Mesenchymal stem cell (in vitro differentiated cells and primary cell): Measurements from ENCODE around the gene CEL.

Source experiments
- DNase-seq: peaks from one replicate; pipeline ENCODE4 v3.0.0-alpha.2; 2013
- H2AFZ ChIP-seq: one replicate; pipeline ENCODE4 v1.6.1; 2013; ENCODE audit warnings: low read depth, mild to moderate bottlenecking, control low read depth, inconsistent platforms, low read length, moderate library complexity
- H2AK5ac ChIP-seq: 2 replicates; pipeline ENCODE4 v1.6.1; 2013; ENCODE audit warnings: low read length, moderate library complexity, mild to moderate bottlenecking, inconsistent platforms; ENCODE audit not compliant: severe bottlenecking
- H2BK120ac ChIP-seq: one replicate; pipeline ENCODE4 v1.6.1; 2013; ENCODE audit warnings: low read depth, mild to moderate bottlenecking, inconsistent platforms, low read length, moderate library complexity
- H2BK12ac ChIP-seq, 2 experiments: one replicate each; pipeline ENCODE4 v1.6.1; 2013; ENCODE audit warnings: inconsistent platforms in 2 of 2, low read length in 2 of 2, mild to moderate bottlenecking in 2 of 2, moderate library complexity in 2 of 2, control low read depth in 1 of 2
- H2BK15ac ChIP-seq: one replicate; pipeline ENCODE4 v1.6.1; 2013; ENCODE audit warnings: mild to moderate bottlenecking, low read depth, inconsistent platforms; ENCODE audit not compliant: poor library complexity, severe bottlenecking
- H2BK5ac ChIP-seq: 2 replicates; pipeline ENCODE4 v1.6.1; 2013; ENCODE audit warnings: low read depth, mild to moderate bottlenecking, low read length, control low read depth, inconsistent platforms; ENCODE audit not compliant: poor library complexity, severe bottlenecking
- H3K14ac ChIP-seq, 2 experiments: one replicate each; pipeline ENCODE4 v1.6.1; 2013; ENCODE audit warnings: inconsistent platforms in 2 of 2, low read length in 2 of 2, control low read depth in 1 of 2, mild to moderate bottlenecking in 1 of 2, moderate library complexity in 1 of 2
- H3K18ac ChIP-seq, 2 experiments: one replicate each; pipeline ENCODE4 v1.6.1; 2013; ENCODE audit warnings: inconsistent platforms in 2 of 2, low read length in 2 of 2, control low read depth in 1 of 2, low read depth in 1 of 2, mild to moderate bottlenecking in 1 of 2
- H3K23ac ChIP-seq, 2 experiments: one replicate each; pipeline ENCODE4 v1.6.1; 2013; ENCODE audit warnings: inconsistent platforms in 2 of 2, low read length in 2 of 2, mild to moderate bottlenecking in 2 of 2, moderate library complexity in 2 of 2, control low read depth in 1 of 2
- H3K27ac ChIP-seq: 2 replicates; pipeline ENCODE4 v1.5.1; 2013; ENCODE audit warnings: mild to moderate bottlenecking, moderate library complexity, low read length, control low read depth, inconsistent platforms; ENCODE audit not compliant: poor library complexity, severe bottlenecking
- H3K27me3 ChIP-seq, 2 experiments: 2 replicates each; pipeline versions ENCODE4 v1.6.1 to v1.7.0; 2013; ENCODE audit warnings: low read length in 2 of 2, mild to moderate bottlenecking in 2 of 2, moderate library complexity in 2 of 2, control low read depth in 1 of 2, inconsistent platforms in 1 of 2; ENCODE audit not compliant: control insufficient read depth in 1 of 2, insufficient read depth in 1 of 2
- H3K36me3 ChIP-seq, 2 experiments: 2 replicates each; pipeline versions ENCODE4 v1.6.1 to v1.7.0; 2013; ENCODE audit warnings: low read length in 2 of 2, control low read depth in 1 of 2, inconsistent platforms in 1 of 2, low read depth in 1 of 2, mild to moderate bottlenecking in 1 of 2; ENCODE audit not compliant: insufficient read depth in 2 of 2, control insufficient read depth in 1 of 2
- H3K4ac ChIP-seq, 2 experiments: one replicate each; pipeline ENCODE4 v1.6.1; 2013; ENCODE audit warnings: inconsistent platforms in 2 of 2, low read length in 2 of 2, mild to moderate bottlenecking in 2 of 2, moderate library complexity in 2 of 2, control low read depth in 1 of 2, low read depth in 1 of 2
- H3K4me1 ChIP-seq: 2 replicates; pipeline ENCODE4 v1.6.1; 2013; ENCODE audit warnings: low read depth, low read length, control low read depth; ENCODE audit not compliant: control insufficient read depth, insufficient read depth
- H3K4me2 ChIP-seq: 2 replicates; pipeline ENCODE4 v1.6.1; 2013; ENCODE audit warnings: low read length, mild to moderate bottlenecking, inconsistent platforms; ENCODE audit not compliant: poor library complexity, severe bottlenecking
- H3K4me3 ChIP-seq, 2 experiments: 2 replicates each; pipeline versions ENCODE4 v1.5.1 to v1.7.0; 2013; ENCODE audit warnings: low read length in 2 of 2, mild to moderate bottlenecking in 2 of 2, control low read depth in 1 of 2, low read depth in 1 of 2; ENCODE audit not compliant: insufficient read depth in 1 of 2
- H3K79me1 ChIP-seq: replicated peaks from 2 replicates; pipeline ENCODE4 v1.6.1; 2013; ENCODE audit warnings: mild to moderate bottlenecking, control low read depth, low read length, inconsistent platforms; ENCODE audit not compliant: poor library complexity, severe bottlenecking
- H3K9ac ChIP-seq: 2 replicates; pipeline ENCODE4 v1.7.0; 2013; ENCODE audit warnings: mild to moderate bottlenecking, low read length, moderate library complexity
- H3K9me3 ChIP-seq: 2 replicates; pipeline ENCODE4 v1.7.0; 2013; ENCODE audit warnings: mild to moderate bottlenecking, low read length; ENCODE audit not compliant: control insufficient read depth
- H4K8ac ChIP-seq: one replicate; pipeline ENCODE4 v1.6.1; 2013; ENCODE audit warnings: inconsistent platforms, mild to moderate bottlenecking, low read length, moderate library complexity
- H4K91ac ChIP-seq: one replicate; pipeline ENCODE4 v1.6.1; 2013; ENCODE audit warnings: mild to moderate bottlenecking, low read length, inconsistent platforms
- WGBS: methylation state at CpG from one replicate; pipeline ENCODE4 v1.1.7; 2013; ENCODE audit warnings: mixed read lengths; 5-methylcytosine and 5-hydroxymethylcytosine counted together

The CEL gene

DNA sequence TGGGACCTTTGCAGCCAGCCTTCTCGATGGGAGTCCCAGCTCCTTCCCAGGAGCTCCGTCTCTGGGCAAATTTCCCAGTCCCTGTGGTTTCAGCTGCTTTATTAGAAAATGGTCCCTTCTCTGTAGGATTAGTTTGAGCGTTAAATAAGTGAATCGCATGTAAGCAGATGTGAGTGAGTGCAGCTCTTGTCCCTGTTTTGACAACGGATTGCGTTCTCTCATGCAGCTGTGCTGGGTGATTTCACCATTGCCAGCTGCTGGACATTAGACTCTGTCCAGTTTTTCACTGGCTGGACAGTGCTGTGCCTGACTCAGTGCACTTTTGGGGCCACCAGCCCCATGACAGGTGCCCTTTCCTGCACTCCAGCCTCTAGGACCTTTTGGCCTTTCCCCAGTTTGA is 11.6 kb upstream of the CEL start:
- Histone ChIP-seq H2BK12ac (no peak overlapping the region), H3K14ac (no peak overlapping the region), H3K9me3 (no peaks in the 10 kb centered on the region), H3K4me1 (peaks cover 46% of the 10 kb centered on the region), H3K4ac (no peak overlapping the region), H2BK5ac (peak overlapping the region; percentile 75), H3K79me1 (peaks cover 14% of the 10 kb centered on the region), H2AK5ac (peak overlapping the region; percentile 84), H4K8ac (no peak overlapping the region), H3K23ac (no peak overlapping the region), H3K18ac (no peak overlapping the region), H3K4me3 (no peak overlapping the region), H3K27ac (peak overlapping the region; percentile 86), H2BK120ac (no peak overlapping the region), H2AFZ (no peak overlapping the region), H3K27me3 (no peaks in the 10 kb centered on the region), H4K91ac (no peak overlapping the region), H3K4me2 (no peak overlapping the region), H3K36me3 (peaks cover 66 to 77% of the 10 kb centered on the region in 2 experiments), H3K9ac (no peak overlapping the region), H2BK15ac (no peak overlapping the region)
- DNase-seq, result no peak
- WGBS, result 90% methylated on average over 6 of the region's 6 CpGs

DNA sequence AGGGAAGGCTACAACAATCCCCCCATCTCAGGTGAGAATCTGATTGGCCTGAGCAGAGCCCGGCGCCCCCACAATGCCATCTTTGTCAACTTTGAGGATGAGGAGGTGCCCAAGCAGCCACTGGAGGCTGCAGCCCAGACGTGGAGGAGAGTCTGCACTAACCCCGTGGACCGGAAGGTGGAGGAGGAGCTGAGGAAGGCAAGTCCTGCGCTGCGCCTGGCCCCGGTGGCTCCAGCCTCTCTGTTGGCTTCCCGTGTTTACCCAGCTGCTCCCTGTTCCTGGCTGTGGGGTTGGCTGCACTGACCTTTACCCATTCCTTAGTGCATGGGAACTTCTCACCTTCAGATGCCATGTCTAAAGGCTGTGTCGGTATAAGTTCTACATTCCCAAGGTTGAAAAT is 11.0 kb upstream of the CEL start:
- DNase-seq, result no peak
- no peak overlapping the region for H2BK15ac ChIP-seq
- H3K27ac ChIP-seq, result peak overlapping the region; percentile 86
- peaks cover 13% of the 10 kb centered on the region for H3K79me1 ChIP-seq
- no peak overlapping the region for H2BK120ac ChIP-seq
- no peak overlapping the region for H3K14ac ChIP-seq
- H4K91ac ChIP-seq, result no peak overlapping the region
- H3K4me2 ChIP-seq, result no peak overlapping the region
- no peak overlapping the region for H4K8ac ChIP-seq
- H2AFZ ChIP-seq, result no peak overlapping the region
- H3K36me3 ChIP-seq, result peaks cover 61 to 77% of the 10 kb centered on the region in 2 experiments
- H2AK5ac ChIP-seq, result peak overlapping the region; percentile 84
- no peak overlapping the region for H3K23ac ChIP-seq
- H3K4me1 ChIP-seq, result peaks cover 53% of the 10 kb centered on the region
- no peak overlapping the region for H3K18ac ChIP-seq
- no peaks in the 10 kb centered on the region for H3K9me3 ChIP-seq
- no peak overlapping the region for H3K4ac ChIP-seq
- H2BK12ac ChIP-seq, result no peak overlapping the region
- H3K27me3 ChIP-seq, result no peaks in the 10 kb centered on the region
- no peak overlapping the region for H3K4me3 ChIP-seq
- H3K9ac ChIP-seq, result no peak overlapping the region
- H2BK5ac ChIP-seq, result peak overlapping the region; percentile 75
- 96% methylated on average over 10 of the region's 10 CpGs for WGBS

DNA sequence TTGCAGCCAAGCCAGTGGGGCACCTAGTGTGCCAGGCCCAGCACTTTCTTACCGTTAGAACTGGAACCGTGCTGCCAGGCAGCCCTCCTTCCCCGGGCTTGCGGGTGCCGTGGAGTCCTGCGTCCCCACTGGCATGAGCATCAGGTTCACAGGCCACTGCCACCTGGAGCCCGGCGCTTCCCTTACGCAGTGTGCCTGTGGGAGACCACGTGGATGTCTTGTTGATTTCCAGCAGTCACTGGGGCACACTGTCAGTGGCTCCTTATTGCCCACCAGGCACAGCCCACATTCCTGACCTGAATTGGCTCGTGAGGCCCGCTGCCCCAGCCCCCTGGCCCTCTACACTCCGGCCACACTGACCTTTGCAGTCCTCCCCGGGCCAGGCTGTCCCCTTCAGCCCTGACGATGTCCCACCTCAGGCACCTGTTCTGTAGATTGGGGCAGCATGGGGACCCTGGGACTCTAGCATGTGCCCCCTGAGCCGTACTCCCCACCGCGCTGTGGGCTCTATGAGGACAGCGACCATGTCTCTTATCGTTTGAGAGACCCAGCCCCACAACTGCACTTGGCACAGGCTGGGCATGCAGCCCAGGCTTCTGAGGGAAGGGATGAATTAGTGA is 10.4 kb upstream of the CEL start:
- H3K4me1 ChIP-seq, result peaks cover 56% of the 10 kb centered on the region
- H3K9ac ChIP-seq, result no peak overlapping the region
- no peak overlapping the region for H2BK5ac ChIP-seq
- H3K14ac ChIP-seq, result no peak overlapping the region
- H3K36me3 ChIP-seq, result peaks cover 61 to 77% of the 10 kb centered on the region in 2 experiments
- H2BK120ac ChIP-seq, result no peak overlapping the region
- H3K27ac ChIP-seq, result peak overlapping the region; percentile 86
- H2AFZ ChIP-seq, result no peak overlapping the region
- no peak overlapping the region for H4K8ac ChIP-seq
- 98% methylated on average over 20 of the region's 20 CpGs for WGBS
- peaks cover 13% of the 10 kb centered on the region for H3K79me1 ChIP-seq
- H4K91ac ChIP-seq, result no peak overlapping the region
- no peak overlapping the region for H3K18ac ChIP-seq
- H3K4me2 ChIP-seq, result no peak overlapping the region
- no peaks in the 10 kb centered on the region for H3K27me3 ChIP-seq
- peak overlapping the region; percentile 73 for H2AK5ac ChIP-seq
- no peaks in the 10 kb centered on the region for H3K9me3 ChIP-seq
- H2BK12ac ChIP-seq, result no peak overlapping the region
- no peak overlapping the region for H3K4ac ChIP-seq
- no peak overlapping the region for H3K23ac ChIP-seq
- no peak overlapping the region for H3K4me3 ChIP-seq
- no peak for DNase-seq
- H2BK15ac ChIP-seq, result no peak overlapping the region

- Histone ChIP-seq H3K27ac (peak overlapping the region; percentile 6), H3K4me3 (no peak overlapping the region), H3K79me1 (peaks cover 10% of the 10 kb centered on the region), H3K14ac (no peak overlapping the region), H3K27me3 (no peaks in the 10 kb centered on the region), H3K9me3 (no peaks in the 10 kb centered on the region), H3K36me3 (peaks cover 61 to 77% of the 10 kb centered on the region in 2 experiments), H3K23ac (no peak overlapping the region), H2BK15ac (no peak overlapping the region), H2BK120ac (no peak overlapping the region), H2BK5ac (no peak overlapping the region), H4K8ac (no peak overlapping the region), H2BK12ac (no peak overlapping the region), H3K4me1 (peaks cover 58% of the 10 kb centered on the region), H3K9ac (no peak overlapping the region), H3K4ac (no peak overlapping the region), H4K91ac (no peak overlapping the region), H3K4me2 (no peak overlapping the region), H2AFZ (no peak overlapping the region), H2AK5ac (peak overlapping the region; percentile 73), H3K18ac (no peak overlapping the region)
- WGBS, result over 99% methylated on average over 7 of the region's 9 CpGs
- no peak for DNase-seq
Measured at GRCh38 chr9:133051966-133052539, 9.7 kb upstream of the CEL start.
